Dermis blood vessel endothelial cell (primary cell): ENCODE data around the gene OMD. TPM values are rescaled to one million over a fixed set of nuclear protein-coding genes. Genes with fewer than 3 reads are reported as not detected.
"Not testable (repeated sequence)": the region's sequence is repeated elsewhere in the genome, so short reads cannot be mapped to it uniquely, and the experiment has no call there.

Experiments
- DNase-seq: peaks from one replicate; pipeline ENCODE4 v3.0.0; 2010
- total RNA-seq: library from RNA; depleted of rRNA; stranded (reverse); fragments of >200 nt; gene quantifications from 2 replicates; pipeline ENCODE4 v1.2.3, GENCODE V29; 2014

OMD gene
- total RNA-seq, 1 donor from 2014 or later: under 0.01 TPM

- DNase-seq: not testable (repeated sequence)
Measured at GRCh38 chr9:92411157-92411556, 13.1 kb downstream of the OMD start.

GRCh38 chr9:92408747-92409478, 15.4 kb downstream of the OMD start:
- no peak for DNase-seq

- DNase-seq: no peak
Measured at GRCh38 chr9:92407818-92408217, 16.5 kb downstream of the OMD start.

- peak; percentile 38 for DNase-seq
Measured at GRCh38 chr9:92406477-92406876, 17.8 kb downstream of the OMD start.

GRCh38 chr9:92405818-92406217, 18.5 kb downstream of the OMD start:
- DNase-seq: no peak

- no peak for DNase-seq
Measured at GRCh38 chr9:92404042-92404836, 20.0 kb downstream of the OMD start, which contains the start of gene OGN. TSS of gene OGN (minus strand) at chr9:92404578. CDS start at chr9:92403407, 1,171 bp downstream.

GRCh38 chr9:92402826-92403745, 21.2 kb downstream of the OMD start:
- DNase-seq: no peak

- no peak for DNase-seq
Measured at GRCh38 chr9:92402360-92402759, 21.9 kb downstream of the OMD start.

GRCh38 chr9:92397853-92398252, 26.4 kb downstream of the OMD start:
- no peak for DNase-seq

GRCh38 chr9:92395617-92396016, 28.7 kb downstream of the OMD start:
- no peak for DNase-seq

- DNase-seq: peak; percentile 35
Measured at GRCh38 chr9:92393686-92394085, 30.6 kb downstream of the OMD start.

- no peak for DNase-seq
Measured at GRCh38 chr9:92392690-92393089, 31.6 kb downstream of the OMD start.

- DNase-seq: no peak
Measured at GRCh38 chr9:92385953-92386352, 38.3 kb downstream of the OMD start.

GRCh38 chr9:92385477-92385876, 38.8 kb downstream of the OMD start:
- DNase-seq: no peak

GRCh38 chr9:92385001-92385400, 39.3 kb downstream of the OMD start:
- no peak for DNase-seq

GRCh38 chr9:92384375-92384774, 39.9 kb downstream of the OMD start:
- DNase-seq: no peak

GRCh38 chr9:92381775-92382174, 42.5 kb downstream of the OMD start:
- DNase-seq: no peak

GRCh38 chr9:92380603-92381002, 43.7 kb downstream of the OMD start:
- no peak for DNase-seq

- peak; percentile 24 for DNase-seq
Measured at GRCh38 chr9:92378865-92379560, 45.3 kb downstream of the OMD start.

- no peak for DNase-seq
Measured at GRCh38 chr9:92377876-92378275, 46.4 kb downstream of the OMD start.

GRCh38 chr9:92373167-92373566, 51.1 kb downstream of the OMD start:
- DNase-seq: no peak

- DNase-seq: no peak
Measured at GRCh38 chr9:92369075-92369474, 55.2 kb downstream of the OMD start.
